HG03175 (cell line): ENCODE results near the gene DGKA.
"Not testable (repeated sequence)": the region's sequence is repeated elsewhere in the genome, so short reads cannot be mapped to it uniquely, and the experiment has no call there.

ENCODE experiments used
- ATAC-seq: cut with Tn5 transposase; IDR thresholded peaks from one replicate; pipeline ENCODE4 v1.9.1; 2021; ENCODE audit warnings: mild to moderate bottlenecking, moderate library complexity; ENCODE audit not compliant: unreplicated experiment

The DGKA gene

GRCh38 chr12:55996715-55997534 is 66.0 kb downstream of the DGKA start, which contains the start of gene SUOX:
Gene SUOX (plus strand): TSS chr12:55997276. CDS start chr12:56002222, 4,946 bp downstream.
- peak; percentile 100 for ATAC-seq

GRCh38 chr12:55997535-55997859 is 66.5 kb downstream of the DGKA start:
- ATAC-seq: no peak

- ATAC-seq: not testable (repeated sequence)
Measured at GRCh38 chr12:55999522-55999921, 68.6 kb downstream of the DGKA start.

GRCh38 chr12:55999999-56000540 is 69.1 kb downstream of the DGKA start:
- not testable (repeated sequence) for ATAC-seq

GRCh38 chr12:56001487-56002100 is 70.6 kb downstream of the DGKA start:
- ATAC-seq: no peak

- ATAC-seq: not testable (repeated sequence)
Measured at GRCh38 chr12:56003376-56003775, 72.4 kb downstream of the DGKA start.
